RWPE1 (cell line): ENCODE measurements around the gene BPIFB3.
"Not testable (repeated sequence)": the region's sequence is repeated elsewhere in the genome, so short reads cannot be mapped to it uniquely, and the experiment has no call there.

Experiments used
- CTCF ChIA-PET: fragments of 350-600 bp; sonication (Branson Sonifier 250); formaldehyde crosslinking; extraction: SDS; loops from one replicate; lab custom pipeline; 2021; lab: Yijun Ruan, JAX
- POLR2A ChIA-PET: fragments of 400-600 bp; formaldehyde crosslinking; extraction: SDS; loops from one replicate; lab custom pipeline; 2020; ENCODE audit warnings: antibody characterized with exemption; ENCODE audit not compliant: low non-redundant PET; lab: Yijun Ruan, JAX
- DNase-seq: peaks from one replicate; pipeline ENCODE4 v3.0.0; 2012; ENCODE audit warnings: low spot score
- H3K27ac ChIP-seq: fragments of 450-650 bp; 2 replicates; pipeline ENCODE4 v1.5.1; 2017
- CTCF ChIP-seq: fragments of 450-650 bp; conservative IDR thresholded peaks from 2 replicates; pipeline ENCODE4 v1.5.1; 2017; ENCODE audit warnings: low read depth, mild to moderate bottlenecking

BPIFB3 gene

GRCh38 chr20:33120934-33121333 is 67.2 kb downstream of the BPIFB3 start:
- POLR2A ChIA-PET, result no interaction called here
- CTCF ChIA-PET, result no interaction called here
- DNase-seq, result no peak
- no peak overlapping the region for H3K27ac ChIP-seq
- TF ChIP-seq CTCF, result no peak

GRCh38 chr20:33122297-33122696 is 68.6 kb downstream of the BPIFB3 start:
- H3K27ac ChIP-seq, DNase-seq, POLR2A ChIA-PET: not testable (repeated sequence)
- CTCF ChIA-PET, result interaction anchor here (0.7 kb wide), 1 partner anchor 843 kb away, joined by 3 read pairs; no protein-coding TSS in a partner anchor
